EL (cell line): ENCODE results near the gene KANSL1.

Experiments
- DNase-seq: peaks from one replicate; pipeline ENCODE4 v3.0.0-alpha.2; 2016

KANSL1 gene

GRCh38 chr17:46166692-46167249 is 26.5 kb downstream of the KANSL1 start:
- no peak for DNase-seq

GRCh38 chr17:46163929-46164594 is 29.2 kb downstream of the KANSL1 start:
- no peak for DNase-seq

- no peak for DNase-seq
Measured at GRCh38 chr17:46163316-46163715, 29.9 kb downstream of the KANSL1 start.

GRCh38 chr17:46162866-46163265 is 30.4 kb downstream of the KANSL1 start:
- DNase-seq: no peak

- no peak for DNase-seq
Measured at GRCh38 chr17:46160169-46160568, 33.1 kb downstream of the KANSL1 start.

- peak; percentile 84 for DNase-seq
Measured at GRCh38 chr17:46159686-46160085, 33.5 kb downstream of the KANSL1 start.

- DNase-seq: no peak
Measured at GRCh38 chr17:46158323-46159296, 34.6 kb downstream of the KANSL1 start.

- DNase-seq: peak; percentile 46
Measured at GRCh38 chr17:46157443-46158062, 35.7 kb downstream of the KANSL1 start.

GRCh38 chr17:46154151-46154816 is 38.9 kb downstream of the KANSL1 start:
- DNase-seq: peak; percentile 65

GRCh38 chr17:46152423-46152822 is 40.8 kb downstream of the KANSL1 start:
- DNase-seq: no peak

GRCh38 chr17:46151762-46152161 is 41.5 kb downstream of the KANSL1 start:
- no peak for DNase-seq

- no peak for DNase-seq
Measured at GRCh38 chr17:46150216-46150963, 42.8 kb downstream of the KANSL1 start.

GRCh38 chr17:46148247-46148646 is 45.0 kb downstream of the KANSL1 start:
- no peak for DNase-seq

- no peak for DNase-seq
Measured at GRCh38 chr17:46147296-46147695, 45.9 kb downstream of the KANSL1 start.

GRCh38 chr17:46144246-46144645 is 49.0 kb downstream of the KANSL1 start:
- no peak for DNase-seq

- DNase-seq: no peak
Measured at GRCh38 chr17:46143827-46144236, 49.4 kb downstream of the KANSL1 start.

GRCh38 chr17:46141645-46142044 is 51.6 kb downstream of the KANSL1 start:
- no peak for DNase-seq

- no peak for DNase-seq
Measured at GRCh38 chr17:46140645-46141197, 52.5 kb downstream of the KANSL1 start.

GRCh38 chr17:46139432-46140210 is 53.6 kb downstream of the KANSL1 start:
- no peak for DNase-seq

GRCh38 chr17:46138473-46138872 is 54.8 kb downstream of the KANSL1 start:
- DNase-seq: no peak

GRCh38 chr17:46136820-46137219 is 56.4 kb downstream of the KANSL1 start:
- DNase-seq: no peak
